Islet of Langerhans (tissue), 1 donor: ENCODE measurements around the gene ZNF337.

ENCODE experiments used
- FAIRE-seq: peaks from one replicate; lab custom pipeline; 2011; peaks lifted over from hg19 to GRCh38; lab: Jason Lieb, UNC

ZNF337 gene

GRCh38 chr20:25626779-25627178 is 69.9 kb downstream of the ZNF337 start:
- no peak for FAIRE-seq

- FAIRE-seq, result no peak
These were observed 72.1 kb downstream of the ZNF337 start for GRCh38 chr20:25624500-25624939.
